Natural killer cell (primary cell): ENCODE measurements around the gene IL7R. TPM values are rescaled to one million over a fixed set of nuclear protein-coding genes. Genes with fewer than 3 reads are reported as not detected.

Source experiments
- ATAC-seq, 3 donors: fragments of 150-1000 bp in 2 of 3; fragments of 200-7000 bp in 1 of 3; cut with Tn5 transposase; 1 replicate in 1 of 3; 2 replicates in 2 of 3; pipeline ENCODE4 v1.10.0; 2021; ENCODE audit warnings: mild to moderate bottlenecking in 2 of 3, moderate library complexity in 2 of 3
- DNase-seq, 2 donors: peaks; one replicate each; pipeline versions ENCODE4 v3.0.0 to v3.0.0-alpha.2; 2013 to 2021; ENCODE audit warnings: mixed read lengths in 1 of 2
- H3K27ac ChIP-seq: one replicate; pipeline ENCODE4 v1.5.1; 2013; ENCODE audit warnings: mild to moderate bottlenecking, low read length
- H3K27me3 ChIP-seq: one replicate; pipeline ENCODE4 v1.6.1; 2013; ENCODE audit warnings: low read length; ENCODE audit not compliant: control insufficient read depth, insufficient read depth
- H3K36me3 ChIP-seq: one replicate; pipeline ENCODE4 v1.6.1; 2013; ENCODE audit warnings: low read length; ENCODE audit not compliant: control insufficient read depth, insufficient read depth
- H3K4me1 ChIP-seq: one replicate; pipeline ENCODE4 v1.6.1; 2013; ENCODE audit warnings: low read length; ENCODE audit not compliant: control insufficient read depth, insufficient read depth
- H3K4me3 ChIP-seq: one replicate; pipeline ENCODE4 v1.5.1; 2013; ENCODE audit warnings: low read length
- H3K9me3 ChIP-seq: one replicate; pipeline ENCODE4 v1.6.1; 2013; ENCODE audit warnings: low read length; ENCODE audit not compliant: control insufficient read depth, insufficient read depth
- H3K27ac Mint-ChIP-seq, 2 donors: one replicate each; pipeline ENCODE4 v1.8.0; 2022; ENCODE audit warnings: mild to moderate bottlenecking in 2 of 2, mixed read lengths in 2 of 2, moderate library complexity in 1 of 2
- H3K27me3 Mint-ChIP-seq, 2 donors: one replicate each; pipeline ENCODE4 v1.8.0; 2022; ENCODE audit warnings: low read depth in 2 of 2, mixed read lengths in 2 of 2
- H3K36me3 Mint-ChIP-seq: one replicate; pipeline ENCODE4 v1.8.0; 2022; ENCODE audit warnings: mixed read lengths
- H3K4me1 Mint-ChIP-seq, 2 donors: one replicate each; pipeline ENCODE4 v1.8.0; 2022; ENCODE audit warnings: mixed read lengths in 2 of 2
- H3K4me3 Mint-ChIP-seq: one replicate; pipeline ENCODE4 v1.8.0; 2022; ENCODE audit warnings: mild to moderate bottlenecking, moderate library complexity, mixed read lengths
- H3K9me3 Mint-ChIP-seq, 2 donors: one replicate each; pipeline ENCODE4 v1.8.0; 2022; ENCODE audit warnings: mixed read lengths in 2 of 2
- WGBS: methylation state at CpG from one replicate; pipeline ENCODE4 v1.1.7; 2013; ENCODE audit warnings: missing lambda C conversion rate; ENCODE audit not compliant: insufficient coverage; 5-methylcytosine and 5-hydroxymethylcytosine counted together
- intact Hi-C: fragments of 100-400 bp; cut with micrococcal nuclease; formaldehyde crosslinking; loops from one replicate; pipeline ENCODE4 v1.14.2; 2022
- total RNA-seq, 4 donors: library from RNA; stranded (reverse); fragments of 120-200 nt in 1 of 4; gene quantifications; one replicate each; pipeline versions ENCODE4 v1.2.3 to v1.2.4, GENCODE V29; 2013 to 2022
- TF ChIP-seq, protein P1 (sequence below): fragments of 200-600 bp; IDR thresholded peaks from one replicate; pipeline ENCODE4 v1.8.0; 2022; ENCODE audit warnings: antibody characterized with exemption

Gene IL7R
- total RNA-seq, 3 donors from 2014 or later (not counting 1 experiment from before 2014, with no cell fraction given): 22.0 to 42.7 (median 30.4) TPM

- Histone ChIP-seq H3K4me3 (no peak overlapping the region), H3K36me3 (peaks cover 17% of the 10 kb centered on the region), H3K27ac (no peak overlapping the region), H3K27me3 (no peaks in the 10 kb centered on the region), H3K9me3 (no peaks in the 10 kb centered on the region), H3K4me1 (peaks cover 2% of the 10 kb centered on the region)
- DNase-seq (no peak), ATAC-seq (no peak)
- 69% methylated on average over 1 of the region's 1 CpG for WGBS
- intact Hi-C loops: no loop called here
- Mint-ChIP-seq H3K27me3 (no peaks in the 10 kb centered on the region), H3K9me3 (no peaks in the 10 kb centered on the region), H3K4me1 (peaks cover 10 to 19% of the 10 kb centered on the region in 2 donors), H3K27ac (no peak overlapping the region), H3K4me3 (no peak overlapping the region), H3K36me3 (no peaks in the 10 kb centered on the region)
- TF ChIP-seq, protein P1, sequence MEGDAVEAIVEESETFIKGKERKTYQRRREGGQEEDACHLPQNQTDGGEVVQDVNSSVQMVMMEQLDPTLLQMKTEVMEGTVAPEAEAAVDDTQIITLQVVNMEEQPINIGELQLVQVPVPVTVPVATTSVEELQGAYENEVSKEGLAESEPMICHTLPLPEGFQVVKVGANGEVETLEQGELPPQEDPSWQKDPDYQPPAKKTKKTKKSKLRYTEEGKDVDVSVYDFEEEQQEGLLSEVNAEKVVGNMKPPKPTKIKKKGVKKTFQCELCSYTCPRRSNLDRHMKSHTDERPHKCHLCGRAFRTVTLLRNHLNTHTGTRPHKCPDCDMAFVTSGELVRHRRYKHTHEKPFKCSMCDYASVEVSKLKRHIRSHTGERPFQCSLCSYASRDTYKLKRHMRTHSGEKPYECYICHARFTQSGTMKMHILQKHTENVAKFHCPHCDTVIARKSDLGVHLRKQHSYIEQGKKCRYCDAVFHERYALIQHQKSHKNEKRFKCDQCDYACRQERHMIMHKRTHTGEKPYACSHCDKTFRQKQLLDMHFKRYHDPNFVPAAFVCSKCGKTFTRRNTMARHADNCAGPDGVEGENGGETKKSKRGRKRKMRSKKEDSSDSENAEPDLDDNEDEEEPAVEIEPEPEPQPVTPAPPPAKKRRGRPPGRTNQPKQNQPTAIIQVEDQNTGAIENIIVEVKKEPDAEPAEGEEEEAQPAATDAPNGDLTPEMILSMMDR: no peak
Measured at GRCh38 chr5:35880156-35880555, 23.5 kb downstream of the IL7R start.

DNA sequence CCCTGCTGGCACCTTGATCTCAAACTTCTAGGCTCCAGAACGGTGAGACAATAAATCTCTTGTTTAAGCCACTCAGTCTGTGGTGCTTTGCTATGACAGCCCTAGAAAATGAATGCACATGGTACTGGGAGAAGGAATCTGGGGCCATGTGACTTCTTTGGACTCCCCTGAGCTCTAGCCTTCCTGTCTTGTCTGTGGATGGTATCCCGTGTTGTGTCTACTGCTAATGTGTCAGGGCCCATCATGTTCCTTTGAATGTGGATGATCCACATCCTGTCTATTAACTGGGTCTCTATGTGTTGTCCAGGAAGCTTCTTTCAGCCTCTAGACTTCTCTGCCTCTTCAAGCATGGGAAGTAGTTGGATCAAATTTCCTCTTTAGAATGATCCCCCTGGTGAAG is 25.1 kb downstream of the IL7R start:
- no peak overlapping the region for H3K27ac Mint-ChIP-seq
- no peak for ATAC-seq
- intact Hi-C loops: no loop called here

GRCh38 chr5:35884191-35884769 is 27.6 kb downstream of the IL7R start:
- WGBS: no CpG with 5 or more reads among the region's 1 CpG
- H3K9me3 Mint-ChIP-seq: no peaks in the 10 kb centered on the region
- peaks cover 10 to 19% of the 10 kb centered on the region in 2 donors for H3K4me1 Mint-ChIP-seq
- H3K4me1 ChIP-seq: peaks cover 2% of the 10 kb centered on the region
- peak overlapping the region in 1 of 2 donors; percentile 24 for H3K27ac Mint-ChIP-seq
- H3K36me3 Mint-ChIP-seq: no peaks in the 10 kb centered on the region
- intact Hi-C loops: no loop called here
- no peaks in the 10 kb centered on the region for H3K27me3 Mint-ChIP-seq
- DNase-seq (peak in 1 of 2 donors; percentile 46), ATAC-seq (peak in 2 of 3 donors; percentile 36 to 52)
- H3K36me3 ChIP-seq: no peaks in the 10 kb centered on the region
- no peak overlapping the region for H3K4me3 Mint-ChIP-seq
- no peaks in the 10 kb centered on the region for H3K27me3 ChIP-seq
- H3K9me3 ChIP-seq: no peaks in the 10 kb centered on the region
- no peak overlapping the region for H3K4me3 ChIP-seq
- H3K27ac ChIP-seq: no peak overlapping the region
- TF ChIP-seq, protein P1: no peak

More for the DNA sequence above, 25.1 kb downstream of the IL7R start:
- Mint-ChIP-seq H3K9me3 (no peaks in the 10 kb centered on the region), H3K27me3 (no peaks in the 10 kb centered on the region), H3K4me1 (peaks cover 10 to 19% of the 10 kb centered on the region in 2 donors), H3K36me3 (no peaks in the 10 kb centered on the region), H3K4me3 (no peak overlapping the region)
- peaks cover 7% of the 10 kb centered on the region for H3K36me3 ChIP-seq
- no peak overlapping the region for H3K27ac ChIP-seq
- DNase-seq: peak in 1 of 2 donors; percentile 38
- peaks cover 2% of the 10 kb centered on the region for H3K4me1 ChIP-seq
- TF ChIP-seq, protein P1: no peak
- no peaks in the 10 kb centered on the region for H3K9me3 ChIP-seq
- no peak overlapping the region for H3K4me3 ChIP-seq
- WGBS: 90% methylated on average over 2 of the region's 2 CpGs
- no peaks in the 10 kb centered on the region for H3K27me3 ChIP-seq

DNA sequence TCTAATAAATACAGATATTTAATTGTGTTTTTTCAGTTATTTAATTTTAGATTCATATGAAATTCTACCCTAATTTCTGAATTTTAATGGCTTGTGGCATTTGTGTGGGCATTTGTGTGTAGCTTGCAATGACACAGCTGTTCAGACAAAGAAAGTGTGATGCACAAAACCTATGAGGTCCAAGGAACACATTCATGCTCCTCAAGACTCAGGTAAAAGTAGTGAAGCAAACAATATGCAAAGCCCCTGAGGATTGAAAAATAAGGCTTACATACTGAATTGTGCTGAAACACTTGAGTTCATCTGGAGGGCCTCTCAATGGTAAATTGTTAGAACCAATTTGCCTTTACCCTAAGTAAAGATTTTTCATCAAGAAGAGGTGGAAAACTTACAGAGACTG is 28.1 kb downstream of the IL7R start:
- Histone ChIP-seq H3K36me3 (no peaks in the 10 kb centered on the region), H3K4me3 (no peak overlapping the region), H3K27me3 (no peaks in the 10 kb centered on the region), H3K4me1 (peaks cover 2% of the 10 kb centered on the region), H3K27ac (no peak overlapping the region), H3K9me3 (no peaks in the 10 kb centered on the region)
- intact Hi-C loops: no loop called here
- Mint-ChIP-seq H3K9me3 (no peaks in the 10 kb centered on the region), H3K4me1 (peaks cover 10 to 19% of the 10 kb centered on the region in 2 donors), H3K36me3 (no peaks in the 10 kb centered on the region), H3K27ac (no peak overlapping the region), H3K27me3 (no peaks in the 10 kb centered on the region), H3K4me3 (no peak overlapping the region)
- DNase-seq (no peak), ATAC-seq (no peak)
- TF ChIP-seq, protein P1: no peak
